Stimulated activated CD4-positive, alpha-beta T cell treated with anti-CD3 and anti-CD28 coated beads, TNF-alpha, amount 100 ng/mL, for 48 hours (primary cell): ENCODE measurements around the gene KAZN.

Experiments used
- DNase-seq, 3 donors: peaks; one replicate each; pipeline ENCODE4 v3.0.0-alpha.2; 2020; ENCODE audit warnings: low read depth in 3 of 3

The KAZN gene

GRCh38 chr1:14884614-14885175 is 286.2 kb downstream of the KAZN start:
- DNase-seq = no peak

- DNase-seq = no peak
Observed at GRCh38 chr1:14887044-14887566, 288.6 kb downstream of the KAZN start.

- DNase-seq = no peak
Observed at GRCh38 chr1:14887764-14888350, 289.4 kb downstream of the KAZN start.

GRCh38 chr1:14888374-14888773 is 289.9 kb downstream of the KAZN start:
- no peak for DNase-seq

GRCh38 chr1:14889825-14890440 is 291.4 kb downstream of the KAZN start:
- DNase-seq = no peak

- DNase-seq = no peak
Observed at GRCh38 chr1:14891991-14892390, 293.5 kb downstream of the KAZN start.

- no peak for DNase-seq
Observed at GRCh38 chr1:14894811-14895560, 296.5 kb downstream of the KAZN start.

- DNase-seq = no peak
Observed at GRCh38 chr1:14895727-14896126, 297.2 kb downstream of the KAZN start.

- DNase-seq = no peak
Observed at GRCh38 chr1:14896381-14897079, 298.0 kb downstream of the KAZN start.

GRCh38 chr1:14897080-14897449 is 298.6 kb downstream of the KAZN start:
- DNase-seq = no peak

GRCh38 chr1:14897547-14897946 is 299.1 kb downstream of the KAZN start:
- DNase-seq = no peak

- DNase-seq = no peak
Observed at GRCh38 chr1:14897997-14898645, 299.6 kb downstream of the KAZN start.

- DNase-seq = no peak
Observed at GRCh38 chr1:14899686-14900085, 301.2 kb downstream of the KAZN start.

GRCh38 chr1:14901371-14901954 is 303.0 kb downstream of the KAZN start:
- DNase-seq = no peak

GRCh38 chr1:14903922-14904321 is 305.4 kb downstream of the KAZN start:
- DNase-seq = no peak

GRCh38 chr1:14906665-14907064 is 308.2 kb downstream of the KAZN start:
- DNase-seq = no peak

GRCh38 chr1:14907416-14907815 is 308.9 kb downstream of the KAZN start:
- no peak for DNase-seq

- DNase-seq = no peak
Observed at GRCh38 chr1:14909273-14909672, 310.8 kb downstream of the KAZN start.

GRCh38 chr1:14909920-14910460 is 311.5 kb downstream of the KAZN start:
- no peak for DNase-seq

- no peak for DNase-seq
Observed at GRCh38 chr1:14910984-14911721, 312.7 kb downstream of the KAZN start.
